HepG2 (cell line): ENCODE results near the gene HDGFL2. TPM values are rescaled to one million over a fixed set of nuclear protein-coding genes. Genes with fewer than 3 reads are reported as not detected.

Source experiments
- polyA plus RNA-seq, 8 experiments: library from polyadenylated mRNA; depleted of rRNA in 3 of 8; stranded (reverse) in 7 of 8; unstranded in 1 of 8; fragments of >200 nt; fragmentation: Illumina TruSeq in 4 of 8; extraction: Trizol in 4 of 8; gene quantifications; 2 replicates each; pipeline versions ENCODE4 v1.2.1 to v1.2.3, GENCODE V29; 2011 to 2016; ENCODE audit warnings: low read depth in 4 of 8, missing spikeins in 1 of 8, mixed read lengths in 1 of 8; ENCODE audit not compliant: insufficient read depth in 1 of 8
- total RNA-seq, 5 experiments: library from RNA; depleted of rRNA; stranded (reverse); fragments of >200 nt; fragmentation: Illumina TruSeq; extraction: Trizol; gene quantifications; 2 replicates each; pipeline ENCODE4 v1.2.3, GENCODE V29; 2016; ENCODE audit warnings: low read depth in 1 of 5
- TF ChIP-seq, protein P1 (sequence below): sonication (generic); formaldehyde crosslinking; IDR thresholded peaks from 2 replicates; pipeline ENCODE4 v1.4.0; 2020; ENCODE audit warnings: missing genetic modification reagents
- TF ChIP-seq, protein P2 (sequence below): sonication (generic); formaldehyde crosslinking; IDR thresholded peaks from 2 replicates; pipeline ENCODE4; 2020; ENCODE audit warnings: missing genetic modification reagents, mild to moderate bottlenecking, borderline replicate concordance
- TF ChIP-seq, protein P3 (sequence below): sonication (generic); formaldehyde crosslinking; IDR thresholded peaks from 2 replicates; pipeline ENCODE4 v1.5.1; 2020; ENCODE audit warnings: mild to moderate bottlenecking, moderate library complexity, missing genetic modification reagents
- TF ChIP-seq, protein P4 (sequence below): sonication (generic); formaldehyde crosslinking; IDR thresholded peaks from 2 replicates; pipeline ENCODE4 v1.4.0; 2020; ENCODE audit warnings: mild to moderate bottlenecking, missing genetic modification reagents

The HDGFL2 gene
- total and polyA plus RNA-seq, 2 of the 13 experiments (the other 11 are each of a cell fraction or from before 2014, with no cell fraction given), result 20.0 to 51.1 TPM

DNA sequence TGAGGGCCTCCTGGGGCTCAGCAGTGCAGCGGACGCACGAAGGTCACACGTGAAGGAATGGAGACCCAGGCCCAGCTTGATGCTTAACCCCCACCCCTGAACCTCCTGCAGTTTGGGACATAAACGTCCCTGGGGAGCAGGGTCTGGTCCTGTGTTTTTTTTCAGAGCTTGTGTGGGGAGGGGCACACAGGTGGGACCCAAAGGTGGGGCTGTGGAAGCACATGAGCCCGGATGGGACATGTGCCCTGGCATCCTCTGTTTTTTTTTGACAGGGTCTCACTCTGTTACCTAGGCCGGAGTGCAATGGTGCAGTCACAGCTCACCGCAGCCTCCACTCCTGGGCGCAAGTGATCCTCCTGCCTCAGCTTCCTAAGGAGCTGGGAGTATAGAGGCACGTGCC is 35.0 kb upstream of the HDGFL2 start (continued):
- TF ChIP-seq, protein P1, sequence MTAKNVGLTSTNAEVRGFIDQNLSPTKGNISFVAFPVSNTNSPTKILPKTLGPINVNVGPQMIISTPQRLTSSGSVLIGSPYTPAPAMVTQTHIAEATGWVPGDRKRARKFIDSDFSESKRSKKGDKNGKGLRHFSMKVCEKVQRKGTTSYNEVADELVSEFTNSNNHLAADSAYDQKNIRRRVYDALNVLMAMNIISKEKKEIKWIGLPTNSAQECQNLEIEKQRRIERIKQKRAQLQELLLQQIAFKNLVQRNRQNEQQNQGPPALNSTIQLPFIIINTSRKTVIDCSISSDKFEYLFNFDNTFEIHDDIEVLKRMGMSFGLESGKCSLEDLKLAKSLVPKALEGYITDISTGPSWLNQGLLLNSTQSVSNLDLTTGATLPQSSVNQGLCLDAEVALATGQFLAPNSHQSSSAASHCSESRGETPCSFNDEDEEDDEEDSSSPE (CRISPR knock-in tag), result no peak
- TF ChIP-seq, protein P2, sequence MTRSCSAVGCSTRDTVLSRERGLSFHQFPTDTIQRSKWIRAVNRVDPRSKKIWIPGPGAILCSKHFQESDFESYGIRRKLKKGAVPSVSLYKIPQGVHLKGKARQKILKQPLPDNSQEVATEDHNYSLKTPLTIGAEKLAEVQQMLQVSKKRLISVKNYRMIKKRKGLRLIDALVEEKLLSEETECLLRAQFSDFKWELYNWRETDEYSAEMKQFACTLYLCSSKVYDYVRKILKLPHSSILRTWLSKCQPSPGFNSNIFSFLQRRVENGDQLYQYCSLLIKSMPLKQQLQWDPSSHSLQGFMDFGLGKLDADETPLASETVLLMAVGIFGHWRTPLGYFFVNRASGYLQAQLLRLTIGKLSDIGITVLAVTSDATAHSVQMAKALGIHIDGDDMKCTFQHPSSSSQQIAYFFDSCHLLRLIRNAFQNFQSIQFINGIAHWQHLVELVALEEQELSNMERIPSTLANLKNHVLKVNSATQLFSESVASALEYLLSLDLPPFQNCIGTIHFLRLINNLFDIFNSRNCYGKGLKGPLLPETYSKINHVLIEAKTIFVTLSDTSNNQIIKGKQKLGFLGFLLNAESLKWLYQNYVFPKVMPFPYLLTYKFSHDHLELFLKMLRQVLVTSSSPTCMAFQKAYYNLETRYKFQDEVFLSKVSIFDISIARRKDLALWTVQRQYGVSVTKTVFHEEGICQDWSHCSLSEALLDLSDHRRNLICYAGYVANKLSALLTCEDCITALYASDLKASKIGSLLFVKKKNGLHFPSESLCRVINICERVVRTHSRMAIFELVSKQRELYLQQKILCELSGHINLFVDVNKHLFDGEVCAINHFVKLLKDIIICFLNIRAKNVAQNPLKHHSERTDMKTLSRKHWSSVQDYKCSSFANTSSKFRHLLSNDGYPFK (CRISPR knock-in tag), result no peak
- TF ChIP-seq, protein P3, sequence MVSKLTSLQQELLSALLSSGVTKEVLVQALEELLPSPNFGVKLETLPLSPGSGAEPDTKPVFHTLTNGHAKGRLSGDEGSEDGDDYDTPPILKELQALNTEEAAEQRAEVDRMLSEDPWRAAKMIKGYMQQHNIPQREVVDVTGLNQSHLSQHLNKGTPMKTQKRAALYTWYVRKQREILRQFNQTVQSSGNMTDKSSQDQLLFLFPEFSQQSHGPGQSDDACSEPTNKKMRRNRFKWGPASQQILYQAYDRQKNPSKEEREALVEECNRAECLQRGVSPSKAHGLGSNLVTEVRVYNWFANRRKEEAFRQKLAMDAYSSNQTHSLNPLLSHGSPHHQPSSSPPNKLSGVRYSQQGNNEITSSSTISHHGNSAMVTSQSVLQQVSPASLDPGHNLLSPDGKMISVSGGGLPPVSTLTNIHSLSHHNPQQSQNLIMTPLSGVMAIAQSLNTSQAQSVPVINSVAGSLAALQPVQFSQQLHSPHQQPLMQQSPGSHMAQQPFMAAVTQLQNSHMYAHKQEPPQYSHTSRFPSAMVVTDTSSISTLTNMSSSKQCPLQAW (CRISPR knock-in tag), result no peak
- TF ChIP-seq, protein P4, sequence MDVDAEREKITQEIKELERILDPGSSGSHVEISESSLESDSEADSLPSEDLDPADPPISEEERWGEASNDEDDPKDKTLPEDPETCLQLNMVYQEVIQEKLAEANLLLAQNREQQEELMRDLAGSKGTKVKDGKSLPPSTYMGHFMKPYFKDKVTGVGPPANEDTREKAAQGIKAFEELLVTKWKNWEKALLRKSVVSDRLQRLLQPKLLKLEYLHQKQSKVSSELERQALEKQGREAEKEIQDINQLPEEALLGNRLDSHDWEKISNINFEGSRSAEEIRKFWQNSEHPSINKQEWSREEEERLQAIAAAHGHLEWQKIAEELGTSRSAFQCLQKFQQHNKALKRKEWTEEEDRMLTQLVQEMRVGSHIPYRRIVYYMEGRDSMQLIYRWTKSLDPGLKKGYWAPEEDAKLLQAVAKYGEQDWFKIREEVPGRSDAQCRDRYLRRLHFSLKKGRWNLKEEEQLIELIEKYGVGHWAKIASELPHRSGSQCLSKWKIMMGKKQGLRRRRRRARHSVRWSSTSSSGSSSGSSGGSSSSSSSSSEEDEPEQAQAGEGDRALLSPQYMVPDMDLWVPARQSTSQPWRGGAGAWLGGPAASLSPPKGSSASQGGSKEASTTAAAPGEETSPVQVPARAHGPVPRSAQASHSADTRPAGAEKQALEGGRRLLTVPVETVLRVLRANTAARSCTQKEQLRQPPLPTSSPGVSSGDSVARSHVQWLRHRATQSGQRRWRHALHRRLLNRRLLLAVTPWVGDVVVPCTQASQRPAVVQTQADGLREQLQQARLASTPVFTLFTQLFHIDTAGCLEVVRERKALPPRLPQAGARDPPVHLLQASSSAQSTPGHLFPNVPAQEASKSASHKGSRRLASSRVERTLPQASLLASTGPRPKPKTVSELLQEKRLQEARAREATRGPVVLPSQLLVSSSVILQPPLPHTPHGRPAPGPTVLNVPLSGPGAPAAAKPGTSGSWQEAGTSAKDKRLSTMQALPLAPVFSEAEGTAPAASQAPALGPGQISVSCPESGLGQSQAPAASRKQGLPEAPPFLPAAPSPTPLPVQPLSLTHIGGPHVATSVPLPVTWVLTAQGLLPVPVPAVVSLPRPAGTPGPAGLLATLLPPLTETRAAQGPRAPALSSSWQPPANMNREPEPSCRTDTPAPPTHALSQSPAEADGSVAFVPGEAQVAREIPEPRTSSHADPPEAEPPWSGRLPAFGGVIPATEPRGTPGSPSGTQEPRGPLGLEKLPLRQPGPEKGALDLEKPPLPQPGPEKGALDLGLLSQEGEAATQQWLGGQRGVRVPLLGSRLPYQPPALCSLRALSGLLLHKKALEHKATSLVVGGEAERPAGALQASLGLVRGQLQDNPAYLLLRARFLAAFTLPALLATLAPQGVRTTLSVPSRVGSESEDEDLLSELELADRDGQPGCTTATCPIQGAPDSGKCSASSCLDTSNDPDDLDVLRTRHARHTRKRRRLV (CRISPR knock-in tag), result no peak
- TF ChIP-seq, all 625 proteins: peak for 0
